ENCODE results near the gene PLEKHG7. TPM values are rescaled to one million over a fixed set of nuclear protein-coding genes. Genes with fewer than 3 reads are reported as not detected.
"Not testable (repeated sequence)": the region's sequence is repeated elsewhere in the genome, so short reads cannot be mapped to it uniquely, and the experiment has no call there.

The PLEKHG7 gene
- total RNA-seq, 1 experiment from 2014 or later = not detected

GRCh38 chr12:92745856-92746550, 43.2 kb downstream of the PLEKHG7 start:
- DNase-seq (ENCODE audit: low read depth) = peak; percentile 98

- peak; percentile 62 for DNase-seq (ENCODE audit: low read depth)
Observed at GRCh38 chr12:92747151-92747550, 44.4 kb downstream of the PLEKHG7 start.

- DNase-seq (ENCODE audit: low read depth) = not testable (repeated sequence)
Observed at GRCh38 chr12:92749691-92750090, 46.9 kb downstream of the PLEKHG7 start.

- peak; percentile 82 for DNase-seq (ENCODE audit: low read depth)
Observed at GRCh38 chr12:92753976-92754885, 51.4 kb downstream of the PLEKHG7 start.

GRCh38 chr12:92756898-92757596, 54.3 kb downstream of the PLEKHG7 start:
- no peak for DNase-seq (ENCODE audit: low read depth)

GRCh38 chr12:92757597-92758121, 54.9 kb downstream of the PLEKHG7 start:
- no peak for DNase-seq (ENCODE audit: low read depth)

GRCh38 chr12:92759634-92760268, 57.0 kb downstream of the PLEKHG7 start:
- DNase-seq (ENCODE audit: low read depth) = peak; percentile 98

- DNase-seq (ENCODE audit: low read depth) = no peak
Observed at GRCh38 chr12:92762773-92763172, 60.0 kb downstream of the PLEKHG7 start.

GRCh38 chr12:92764831-92765230, 62.0 kb downstream of the PLEKHG7 start:
- DNase-seq (ENCODE audit: low read depth) = peak; percentile 41

GRCh38 chr12:92765871-92766270, 63.1 kb downstream of the PLEKHG7 start:
- no peak for DNase-seq (ENCODE audit: low read depth)

- DNase-seq (ENCODE audit: low read depth) = no peak
Observed at GRCh38 chr12:92769124-92769901, 66.5 kb downstream of the PLEKHG7 start.

GRCh38 chr12:92771001-92771400, 68.2 kb downstream of the PLEKHG7 start:
- no peak for DNase-seq (ENCODE audit: low read depth)

- DNase-seq (ENCODE audit: low read depth) = no peak
Observed at GRCh38 chr12:92775416-92775815, 72.6 kb downstream of the PLEKHG7 start.

- DNase-seq (ENCODE audit: low read depth) = no peak
Observed at GRCh38 chr12:92778525-92778924, 75.7 kb downstream of the PLEKHG7 start.

GRCh38 chr12:92779902-92780301, 77.1 kb downstream of the PLEKHG7 start:
- DNase-seq (ENCODE audit: low read depth) = no peak

- no peak for DNase-seq (ENCODE audit: low read depth)
Observed at GRCh38 chr12:92784356-92784755, 81.6 kb downstream of the PLEKHG7 start.

GRCh38 chr12:92784797-92785562, 82.2 kb downstream of the PLEKHG7 start:
- peak; percentile 84 for DNase-seq (ENCODE audit: low read depth)

- DNase-seq (ENCODE audit: low read depth) = no peak
Observed at GRCh38 chr12:92785563-92785950, 82.8 kb downstream of the PLEKHG7 start.

- DNase-seq (ENCODE audit: low read depth) = no peak
Observed at GRCh38 chr12:92786045-92786444, 83.3 kb downstream of the PLEKHG7 start.

- not testable (repeated sequence) for DNase-seq (ENCODE audit: low read depth)
Observed at GRCh38 chr12:92794356-92794755, 91.6 kb downstream of the PLEKHG7 start.

Data from HT1080 (cell line).